Endodermal cell (in vitro differentiated cells): ENCODE results near the gene AP3S1. TPM values are rescaled to one million over a fixed set of nuclear protein-coding genes. Genes with fewer than 3 reads are reported as not detected.
"Not testable (repeated sequence)": the region's sequence is repeated elsewhere in the genome, so short reads cannot be mapped to it uniquely, and the experiment has no call there.

Experiments
- DNase-seq: peaks from one replicate; pipeline ENCODE4 v3.0.0-alpha.2; 2017
- H3K27ac ChIP-seq: 2 replicates; pipeline ENCODE4 v1.5.1; 2013; ENCODE audit warnings: mild to moderate bottlenecking, low read depth, low read length, moderate library complexity
- H3K27me3 ChIP-seq: 2 replicates; pipeline ENCODE4 v1.6.1; 2013; ENCODE audit warnings: mild to moderate bottlenecking, low read length, moderate library complexity; ENCODE audit not compliant: insufficient read depth, control insufficient read depth, poor library complexity, severe bottlenecking
- H3K36me3 ChIP-seq: 2 replicates; pipeline ENCODE4 v1.7.0; 2013; ENCODE audit warnings: mild to moderate bottlenecking, low read length, moderate library complexity; ENCODE audit not compliant: control insufficient read depth, insufficient read depth
- H3K4me1 ChIP-seq: one replicate; pipeline ENCODE4 v1.7.0; 2013; ENCODE audit warnings: low read length; ENCODE audit not compliant: control insufficient read depth, insufficient read depth
- H3K4me3 ChIP-seq: 2 replicates; pipeline ENCODE4 v1.5.1; 2013; ENCODE audit warnings: mild to moderate bottlenecking, low read length, moderate library complexity
- H3K9ac ChIP-seq: 2 replicates; pipeline ENCODE4 v1.6.1; 2013; ENCODE audit warnings: mild to moderate bottlenecking, low read length, moderate library complexity; ENCODE audit not compliant: poor library complexity, severe bottlenecking; ENCODE audit errors: extremely low read depth
- H3K9me3 ChIP-seq: 2 replicates; pipeline ENCODE4 v1.6.1; 2013; ENCODE audit warnings: mild to moderate bottlenecking, low read length, moderate library complexity; ENCODE audit not compliant: control insufficient read depth
- H3K27ac Mint-ChIP-seq: 2 replicates; pipeline ENCODE4 v1.8.0; 2020; ENCODE audit warnings: mixed read lengths
- H3K27me3 Mint-ChIP-seq: 2 replicates; pipeline ENCODE4 v1.8.0; 2021; ENCODE audit warnings: mild to moderate bottlenecking, mixed read lengths; ENCODE audit not compliant: insufficient read depth
- H3K36me3 Mint-ChIP-seq: 2 replicates; pipeline ENCODE4 v1.8.0; 2020; ENCODE audit warnings: low read depth, mixed read lengths
- H3K4me1 Mint-ChIP-seq: 2 replicates; pipeline ENCODE4 v1.8.0; 2020; ENCODE audit warnings: mixed read lengths
- H3K4me3 Mint-ChIP-seq: 2 replicates; pipeline ENCODE4 v1.8.0; 2020; ENCODE audit warnings: mild to moderate bottlenecking, moderate library complexity, mixed read lengths
- H3K9me3 Mint-ChIP-seq: 2 replicates; pipeline ENCODE4 v1.8.0; 2020; ENCODE audit warnings: mild to moderate bottlenecking, mixed read lengths
- CTCF ChIP-seq: fragments of 200-600 bp; sonication (generic); conservative IDR thresholded peaks from 2 replicates; pipeline ENCODE4 v1.5.0; 2021; ENCODE audit warnings: antibody characterized with exemption, mild to moderate bottlenecking
- WGBS, 2 experiments: methylation state at CpG; one replicate each; pipeline versions ENCODE4 v1.1.5 to v1.1.7; 2013; ENCODE audit warnings: missing lambda C conversion rate in 2 of 2, mixed read lengths in 1 of 2; ENCODE audit not compliant: insufficient coverage in 1 of 2, insufficient read length in 1 of 2; 5-methylcytosine and 5-hydroxymethylcytosine counted together
- total RNA-seq, 2 donors: library from RNA; stranded (reverse); fragmentation: NEBNext Ultra II Directional in 1 of 2; extraction: Animal tissue kit (Norgen Biotek cat#: 25700) in 1 of 2; gene quantifications; 2 replicates in 1 of 2; 3 replicates in 1 of 2; pipeline ENCODE4 v1.2.1, GENCODE V29; 2021

Gene AP3S1
- total RNA-seq, 2 donors from 2014 or later, result 51.2 to 75.0 TPM

GRCh38 chr5:115818821-115819220 lies 22.9 kb upstream of the AP3S1 start:
- Mint-ChIP-seq H3K36me3 (no peaks in the 10 kb centered on the region), H3K4me3 (no peak overlapping the region), H3K4me1 (peaks cover 7% of the 10 kb centered on the region), H3K27ac (no peak overlapping the region), H3K9me3 (no peaks in the 10 kb centered on the region), H3K27me3 (peaks cover 34% of the 10 kb centered on the region)
- Histone ChIP-seq H3K9me3 (no peaks in the 10 kb centered on the region), H3K27ac (no peak overlapping the region), H3K27me3 (peaks cover 39% of the 10 kb centered on the region), H3K9ac (no peak overlapping the region), H3K4me3 (no peak overlapping the region), H3K36me3 (no peaks in the 10 kb centered on the region), H3K4me1 (no peaks in the 10 kb centered on the region)
- TF ChIP-seq CTCF, result no peak
- WGBS, 2 experiments, result 94 to 97% methylated on average over 15 to 18 of the region's 18 CpGs
- DNase-seq, result no peak

GRCh38 chr5:115820846-115821245 lies 20.9 kb upstream of the AP3S1 start:
- Mint-ChIP-seq H3K9me3 (no peaks in the 10 kb centered on the region), H3K4me1 (no peaks in the 10 kb centered on the region), H3K27ac (no peak overlapping the region), H3K4me3 (no peak overlapping the region), H3K36me3 (no peaks in the 10 kb centered on the region), H3K27me3 (peaks cover 14% of the 10 kb centered on the region)
- H3K27me3 ChIP-seq, result peaks cover 19% of the 10 kb centered on the region
- TF ChIP-seq CTCF, result no peak
- H3K9me3 ChIP-seq, result peaks cover 5% of the 10 kb centered on the region
- H3K27ac ChIP-seq, result no peak overlapping the region
- DNase-seq, result no peak
- no peaks in the 10 kb centered on the region for H3K36me3 ChIP-seq
- WGBS, 2 experiments, result 90% methylated on average over 1 of the region's 1 CpG; no CpG with 5 or more reads in 1 of the 2 experiments
- no peak overlapping the region for H3K9ac ChIP-seq
- no peaks in the 10 kb centered on the region for H3K4me1 ChIP-seq
- H3K4me3 ChIP-seq, result no peak overlapping the region

- H3K4me3 ChIP-seq, DNase-seq, H3K27me3 ChIP-seq, H3K27ac ChIP-seq, H3K9me3 ChIP-seq, H3K27ac Mint-ChIP-seq, H3K4me3 Mint-ChIP-seq, H3K9me3 Mint-ChIP-seq, H3K9ac ChIP-seq, H3K4me1 Mint-ChIP-seq, H3K27me3 Mint-ChIP-seq, H3K4me1 ChIP-seq: not testable (repeated sequence)
- no CpG with 5 or more reads among the region's 1 CpG for WGBS, 2 experiments
- peaks cover 22% of the 10 kb centered on the region for H3K36me3 ChIP-seq
- H3K36me3 Mint-ChIP-seq, result peaks cover 12% of the 10 kb centered on the region
These were observed 16.8 kb upstream of the AP3S1 start for GRCh38 chr5:115824983-115825382.

- Mint-ChIP-seq H3K27me3 (no peaks in the 10 kb centered on the region), H3K4me3 (no peak overlapping the region), H3K9me3 (peaks cover 2% of the 10 kb centered on the region), H3K4me1 (no peaks in the 10 kb centered on the region), H3K36me3 (peaks cover 12% of the 10 kb centered on the region), H3K27ac (no peak overlapping the region)
- H3K27me3 ChIP-seq, result no peaks in the 10 kb centered on the region
- H3K36me3 ChIP-seq, result peaks cover 30% of the 10 kb centered on the region
- H3K4me1 ChIP-seq, result no peaks in the 10 kb centered on the region
- WGBS, 2 experiments, result 92 to 96% methylated on average over 4 of the region's 4 CpGs
- DNase-seq, result no peak
- no peak overlapping the region for H3K27ac ChIP-seq
- peaks cover 9% of the 10 kb centered on the region for H3K9me3 ChIP-seq
- no peak overlapping the region for H3K9ac ChIP-seq
- TF ChIP-seq CTCF, result no peak
- no peak overlapping the region for H3K4me3 ChIP-seq
These were observed 15.8 kb upstream of the AP3S1 start for GRCh38 chr5:115825948-115826347.
